ENCODE measurements around the gene NOS1AP.

The NOS1AP gene

DNA sequence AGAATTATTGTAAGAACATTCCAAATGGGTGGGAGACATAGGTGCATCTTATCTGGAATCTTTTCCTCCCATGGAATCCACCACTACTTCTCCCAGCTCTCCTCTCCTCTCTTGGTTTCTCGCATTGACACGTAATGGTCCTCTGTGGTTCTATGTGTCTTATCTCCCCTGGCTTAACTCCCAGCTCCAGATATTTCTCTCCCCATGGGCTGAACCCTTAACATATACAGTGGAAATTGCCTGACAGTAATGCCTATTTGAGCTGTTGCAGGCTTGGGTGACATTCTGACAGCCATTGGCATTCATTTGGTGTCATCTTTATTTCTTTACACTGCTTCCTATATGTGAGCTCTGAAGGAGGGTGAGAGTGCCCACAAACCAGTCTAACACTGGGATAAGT, 188.9 kb downstream of the NOS1AP start:
- TF ChIP-seq, protein P1, sequence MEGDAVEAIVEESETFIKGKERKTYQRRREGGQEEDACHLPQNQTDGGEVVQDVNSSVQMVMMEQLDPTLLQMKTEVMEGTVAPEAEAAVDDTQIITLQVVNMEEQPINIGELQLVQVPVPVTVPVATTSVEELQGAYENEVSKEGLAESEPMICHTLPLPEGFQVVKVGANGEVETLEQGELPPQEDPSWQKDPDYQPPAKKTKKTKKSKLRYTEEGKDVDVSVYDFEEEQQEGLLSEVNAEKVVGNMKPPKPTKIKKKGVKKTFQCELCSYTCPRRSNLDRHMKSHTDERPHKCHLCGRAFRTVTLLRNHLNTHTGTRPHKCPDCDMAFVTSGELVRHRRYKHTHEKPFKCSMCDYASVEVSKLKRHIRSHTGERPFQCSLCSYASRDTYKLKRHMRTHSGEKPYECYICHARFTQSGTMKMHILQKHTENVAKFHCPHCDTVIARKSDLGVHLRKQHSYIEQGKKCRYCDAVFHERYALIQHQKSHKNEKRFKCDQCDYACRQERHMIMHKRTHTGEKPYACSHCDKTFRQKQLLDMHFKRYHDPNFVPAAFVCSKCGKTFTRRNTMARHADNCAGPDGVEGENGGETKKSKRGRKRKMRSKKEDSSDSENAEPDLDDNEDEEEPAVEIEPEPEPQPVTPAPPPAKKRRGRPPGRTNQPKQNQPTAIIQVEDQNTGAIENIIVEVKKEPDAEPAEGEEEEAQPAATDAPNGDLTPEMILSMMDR (conservative IDR thresholded peaks at IDR 0.05; ENCODE audit: low read depth, low read length): no peak
- H3K4me3 ChIP-seq (ENCODE audit: low read depth, low read length): no peak overlapping the region
- DNase-seq (ENCODE audit: low read depth): no peak

DNA sequence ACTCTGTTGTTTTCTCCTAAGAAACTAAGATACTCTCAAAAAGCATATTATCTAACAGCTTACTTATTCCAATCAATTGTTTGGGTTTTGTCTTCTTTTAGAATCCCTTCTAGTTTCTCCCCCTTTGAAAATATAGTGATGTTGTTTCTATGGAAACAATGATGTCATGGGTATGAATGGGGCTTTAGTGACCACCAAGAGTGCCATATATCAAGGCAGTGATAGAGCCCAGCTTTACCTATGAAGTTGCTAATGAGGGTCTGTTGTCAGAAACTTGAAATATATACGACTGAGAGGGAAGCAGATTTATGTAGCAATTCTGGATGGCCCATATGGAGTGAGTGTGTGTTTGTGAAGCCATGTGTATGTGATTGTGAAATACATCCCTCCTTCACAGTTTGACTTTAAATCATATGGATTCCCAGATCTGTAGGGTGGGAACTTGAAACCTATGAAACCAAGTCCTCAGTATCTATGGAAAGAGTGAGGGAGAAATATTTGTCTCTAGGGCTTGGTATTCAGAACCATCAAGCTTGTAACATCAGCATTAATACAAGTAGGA, 190.5 kb downstream of the NOS1AP start:
- DNase-seq (ENCODE audit: low read depth): no peak
- no peak overlapping the region for H3K4me3 ChIP-seq (ENCODE audit: low read depth, low read length)
- TF ChIP-seq, protein P1 (conservative IDR thresholded peaks at IDR 0.05; ENCODE audit: low read depth, low read length): no peak

DNA sequence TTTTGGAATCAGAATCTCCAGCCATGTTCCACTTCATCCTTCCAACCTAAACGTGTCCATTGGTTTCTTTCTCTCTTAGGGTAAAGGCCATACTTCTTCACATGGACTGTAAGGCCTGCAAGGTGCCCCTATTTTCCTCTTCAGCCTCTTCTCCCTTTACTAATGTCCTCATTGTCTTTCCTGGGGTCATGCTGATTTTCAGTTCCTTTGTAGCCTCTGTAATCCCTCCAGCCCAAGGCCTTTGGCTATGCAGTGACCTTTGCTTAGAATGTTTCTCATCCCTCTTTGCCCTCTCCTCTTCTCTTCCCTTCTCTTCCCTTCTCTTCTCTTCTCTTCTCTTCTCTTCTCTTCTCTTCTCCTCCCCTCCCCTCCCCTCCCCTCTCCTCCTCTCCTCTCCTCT, 194.6 kb downstream of the NOS1AP start:
- DNase-seq (ENCODE audit: low read depth): no peak
- H3K4me3 ChIP-seq (ENCODE audit: low read depth, low read length): no peak overlapping the region
- TF ChIP-seq, protein P1 (conservative IDR thresholded peaks at IDR 0.05; ENCODE audit: low read depth, low read length): no peak

DNA sequence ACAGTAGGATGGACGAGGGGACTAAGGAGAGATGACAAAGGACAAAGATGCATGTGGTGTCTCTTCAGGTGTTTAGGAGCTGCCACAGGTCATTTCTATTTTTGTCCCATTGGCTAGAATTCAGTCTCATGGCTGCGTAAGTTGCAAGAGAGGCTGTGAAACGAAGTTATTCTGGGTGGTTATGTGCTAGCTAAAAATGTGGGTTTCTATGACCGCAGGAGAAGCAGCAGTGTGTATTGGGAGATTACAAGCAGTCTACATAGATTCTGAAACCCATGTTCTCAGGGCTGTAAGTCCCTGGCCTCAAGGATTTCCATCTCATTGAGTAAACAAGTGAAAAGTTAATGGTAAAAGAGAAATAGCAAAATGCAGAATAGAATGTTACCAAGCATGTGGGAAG, 196.5 kb downstream of the NOS1AP start:
- no peak for DNase-seq (ENCODE audit: low read depth)
- H3K4me3 ChIP-seq (ENCODE audit: low read depth, low read length): no peak overlapping the region
- TF ChIP-seq, protein P1 (conservative IDR thresholded peaks at IDR 0.05; ENCODE audit: low read depth, low read length): no peak

DNA sequence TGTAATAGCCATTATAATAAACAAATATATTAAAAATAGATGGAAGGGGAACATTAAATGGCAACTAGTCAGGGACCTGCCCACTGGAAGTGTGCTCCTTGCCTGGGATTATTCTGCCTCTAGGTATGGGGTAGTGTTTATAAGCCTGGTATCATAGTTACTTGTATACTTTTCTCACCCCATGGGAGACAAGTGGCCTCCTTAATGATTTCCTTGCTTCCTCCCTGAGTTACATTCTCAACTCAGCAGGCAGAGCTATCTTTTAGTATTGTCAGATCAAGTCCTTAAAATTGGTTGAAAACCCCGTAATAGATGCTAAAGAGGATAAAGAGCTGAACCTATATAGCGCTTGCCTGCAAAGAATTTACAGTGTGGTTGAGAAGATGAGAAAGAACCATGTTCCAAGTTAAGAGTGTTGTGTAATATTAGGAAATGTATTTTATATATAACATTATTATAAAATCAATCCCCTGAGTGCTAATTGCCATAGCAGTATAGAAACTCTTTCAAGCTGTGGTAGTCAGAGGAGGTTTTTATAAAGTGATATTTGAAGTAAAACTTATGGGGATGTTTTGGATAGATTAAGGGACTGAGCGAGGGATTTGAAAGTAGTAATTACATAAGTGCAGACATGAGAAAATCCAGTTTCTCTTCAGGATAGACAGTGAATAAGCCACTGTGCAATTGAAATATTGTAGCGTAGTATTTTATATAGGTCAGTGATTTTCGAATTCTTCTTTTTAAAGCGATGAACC, 200.7 kb downstream of the NOS1AP start:
- TF ChIP-seq, protein P1 (conservative IDR thresholded peaks at IDR 0.05; ENCODE audit: low read depth, low read length): no peak
- no peak for DNase-seq (ENCODE audit: low read depth)
- H3K4me3 ChIP-seq (ENCODE audit: low read depth, low read length): no peak overlapping the region

DNA sequence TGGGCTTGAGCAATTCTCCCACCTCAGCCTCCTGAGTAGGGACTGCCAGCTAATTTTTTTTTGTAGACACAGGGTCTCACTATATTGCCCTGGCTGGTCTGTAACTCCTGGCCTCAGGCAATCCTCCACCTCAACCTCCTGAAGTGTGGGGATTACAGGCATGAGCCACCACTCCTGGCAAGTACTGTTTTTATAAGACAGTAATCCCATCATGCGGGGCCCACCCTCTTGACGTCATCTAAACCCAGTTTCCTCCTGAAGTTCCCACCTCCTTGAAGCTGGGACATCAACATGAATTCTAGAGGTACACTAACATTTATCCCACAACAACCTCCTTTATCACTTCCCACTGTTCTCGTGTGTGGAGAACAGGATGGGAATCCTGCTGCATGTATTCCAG, 202.5 kb downstream of the NOS1AP start:
- no peak overlapping the region for H3K4me3 ChIP-seq (ENCODE audit: low read depth, low read length)
- TF ChIP-seq, protein P1 (conservative IDR thresholded peaks at IDR 0.05; ENCODE audit: low read depth, low read length): no peak
- DNase-seq (ENCODE audit: low read depth): no peak

DNA sequence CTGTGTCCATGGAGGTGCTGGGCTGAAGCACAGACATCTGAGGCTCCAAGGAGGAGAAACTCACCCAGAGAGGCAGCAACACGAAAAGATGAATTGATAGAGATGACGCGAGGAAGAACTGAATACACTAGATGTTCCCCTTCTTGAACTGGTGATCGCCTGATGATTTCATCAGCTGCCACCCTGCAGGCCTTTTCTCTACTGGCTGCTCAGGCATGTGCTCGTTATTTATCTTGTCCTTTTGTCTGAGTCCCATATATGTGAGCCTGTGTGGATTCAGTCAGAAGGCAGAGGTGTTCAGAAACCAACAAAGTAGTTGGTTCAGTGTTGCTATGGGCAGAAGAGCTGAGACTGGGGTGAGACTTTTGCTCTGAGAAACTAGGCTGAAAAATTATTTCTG, 202.9 kb downstream of the NOS1AP start:
- TF ChIP-seq, protein P1 (conservative IDR thresholded peaks at IDR 0.05; ENCODE audit: low read depth, low read length): no peak
- H3K4me3 ChIP-seq (ENCODE audit: low read depth, low read length): no peak overlapping the region
- no peak for DNase-seq (ENCODE audit: low read depth)

Data from choroid plexus epithelial cell (primary cell).